IPS-NIHi7 (cell line): Measurements from ENCODE around the gene THSD7A.
A peak's percentile ranks its signal among the peaks of the same experiment; 100 is the strongest.

ENCODE experiments used
- DNase-seq: peaks from one replicate; pipeline ENCODE4 v3.0.0; 2012; ENCODE audit warnings: mixed read lengths; ENCODE audit errors: extremely low spot score

THSD7A gene

GRCh38 chr7:11831736-11832495 is at the start of gene THSD7A:
THSD7A (minus strand) TSS chr7:11832198; CDS start chr7:11831946, 252 bp downstream.
- DNase-seq = peak; percentile 75

DNA sequence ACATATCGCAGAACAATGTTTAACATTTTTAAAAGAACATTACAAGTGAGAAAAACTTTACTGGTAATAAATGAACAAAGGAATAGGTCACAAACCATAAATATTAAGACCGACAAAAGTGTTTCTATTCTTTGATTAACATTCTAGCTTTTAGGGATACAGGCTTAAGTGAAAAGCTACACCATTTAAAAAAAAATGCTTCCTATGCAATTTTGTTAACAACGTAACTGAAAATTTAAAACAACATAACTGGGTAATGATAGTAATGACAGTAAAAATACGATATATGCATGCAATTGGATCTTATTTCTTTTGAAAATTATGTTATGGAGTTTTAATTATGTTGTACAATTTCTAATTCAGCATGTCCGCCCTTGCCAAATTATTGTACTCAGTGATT is 49.7 kb upstream of the THSD7A start:
- DNase-seq = no peak

DNA sequence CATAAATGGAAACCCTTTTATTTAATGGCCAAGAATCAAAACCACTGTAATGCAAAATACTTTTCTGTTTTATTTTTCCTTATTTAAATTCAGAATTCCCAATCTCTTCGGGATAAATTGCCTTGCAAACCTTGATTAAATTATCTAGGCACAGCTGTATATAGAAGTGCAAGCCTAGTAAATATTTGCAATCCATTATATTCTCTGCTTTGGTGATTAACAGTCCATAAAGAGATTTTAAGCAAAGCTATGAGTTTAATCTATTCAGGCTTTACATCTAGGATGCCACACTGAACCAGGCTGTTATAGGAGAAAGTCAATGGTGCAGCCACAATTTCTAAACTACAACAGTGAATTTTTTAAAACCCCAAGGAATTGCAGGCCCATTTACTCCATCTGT is 43.6 kb upstream of the THSD7A start:
- DNase-seq = no peak

DNA sequence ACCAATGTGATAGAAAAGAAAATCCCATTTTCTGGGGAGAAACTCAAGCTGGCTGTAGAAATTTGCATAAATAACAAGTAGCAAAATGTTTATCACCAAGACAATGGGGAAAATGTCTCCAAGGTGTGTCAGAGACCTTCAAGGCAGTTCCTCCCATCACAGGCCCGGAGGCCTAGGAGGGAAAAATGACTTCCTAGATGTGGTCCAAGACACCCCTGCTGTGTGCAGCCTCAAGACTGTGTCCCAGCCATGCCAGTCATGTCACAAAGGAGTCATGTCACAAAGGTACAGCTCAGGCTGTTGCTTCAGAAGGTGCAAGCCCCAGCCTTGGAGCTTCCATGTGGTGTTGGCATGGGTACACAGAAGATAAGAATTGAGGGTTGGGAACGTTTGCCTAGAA is 33.7 kb upstream of the THSD7A start:
- DNase-seq = no peak

DNA sequence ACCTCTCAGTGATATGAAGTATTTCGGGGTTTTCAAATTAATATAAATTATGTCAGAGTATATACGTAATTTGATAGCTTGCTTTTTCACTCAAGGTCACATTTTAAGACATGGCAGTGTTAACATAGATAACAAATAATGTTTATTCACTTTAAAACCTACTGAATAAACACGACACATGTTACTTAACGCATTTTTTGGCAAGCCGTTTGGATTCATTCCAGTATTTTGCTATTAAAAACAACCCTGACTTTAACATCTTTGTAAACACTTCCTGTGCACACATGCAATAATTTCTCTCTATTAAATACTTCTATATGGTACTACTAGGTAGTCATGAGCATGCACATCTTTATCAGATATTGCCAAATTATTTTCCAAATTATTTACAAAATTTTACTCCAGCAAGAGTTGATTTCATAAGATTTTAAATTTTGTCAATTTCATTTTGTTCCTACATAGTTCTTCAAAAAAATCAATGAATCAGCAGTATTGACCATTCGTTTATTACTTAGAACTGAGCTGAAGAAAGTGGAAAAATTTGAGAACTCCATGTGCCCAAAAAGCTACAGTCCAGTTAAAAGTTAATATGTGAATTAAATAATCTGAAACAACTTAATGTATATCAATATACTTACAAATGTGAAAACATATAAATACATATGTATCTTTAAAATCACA is 26.8 kb upstream of the THSD7A start:
- DNase-seq = no peak

DNA sequence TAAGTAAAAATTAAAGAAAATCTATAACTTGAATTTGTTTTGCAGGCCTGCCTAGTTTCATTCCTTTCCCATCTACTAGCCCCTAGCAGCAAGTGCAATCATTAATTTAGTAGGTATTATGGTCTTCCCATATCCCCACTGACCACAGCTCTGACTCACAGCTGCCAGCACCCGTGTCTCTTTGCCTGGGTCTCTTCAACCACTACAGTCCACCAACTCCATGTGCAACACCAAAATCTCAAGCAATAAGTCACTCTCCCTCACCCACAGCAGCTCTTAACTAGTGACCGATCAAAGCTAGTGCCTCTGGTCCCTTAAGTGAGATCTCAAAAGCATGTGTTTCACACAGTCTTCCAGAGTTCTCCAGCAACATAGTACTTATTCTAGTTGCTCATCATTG is 26.0 kb upstream of the THSD7A start:
- no peak for DNase-seq

DNA sequence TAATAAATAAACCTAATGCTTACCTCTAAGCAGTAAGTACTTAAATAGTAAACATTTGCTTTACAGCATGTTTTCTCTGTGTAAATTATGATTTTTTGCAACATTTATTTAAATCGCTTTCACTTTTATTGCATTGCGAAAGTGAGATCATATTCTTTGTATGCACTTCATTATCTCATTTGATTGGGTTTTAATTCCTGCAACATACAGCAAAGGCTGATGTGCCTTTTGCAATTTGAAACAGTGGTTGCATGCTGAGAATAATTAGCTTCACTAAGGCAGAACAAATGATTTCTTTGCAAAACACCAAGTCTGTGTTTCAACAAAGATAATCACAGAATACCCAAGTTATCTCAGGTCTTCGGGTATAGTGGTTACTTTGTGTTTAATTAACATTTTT is 16.3 kb upstream of the THSD7A start:
- no peak for DNase-seq

DNA sequence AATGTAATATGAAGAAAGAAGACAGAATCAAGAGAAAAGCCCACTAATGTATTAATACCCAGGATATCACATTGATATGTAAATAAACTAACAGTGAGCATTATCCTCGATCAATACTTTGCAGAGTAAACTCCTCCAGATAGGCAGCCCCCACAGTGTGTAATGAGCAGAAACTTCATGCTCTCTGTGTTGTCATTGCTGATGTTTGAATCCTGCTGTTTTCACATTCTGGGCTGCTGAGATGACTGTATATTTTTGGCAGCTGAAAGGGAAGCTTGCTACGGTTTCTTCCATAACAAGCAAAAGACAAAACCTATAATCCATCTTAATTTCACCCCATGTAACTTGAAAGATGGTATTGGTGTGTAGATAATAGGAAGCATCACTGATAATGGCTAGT is 15.3 kb upstream of the THSD7A start:
- no peak for DNase-seq

DNA sequence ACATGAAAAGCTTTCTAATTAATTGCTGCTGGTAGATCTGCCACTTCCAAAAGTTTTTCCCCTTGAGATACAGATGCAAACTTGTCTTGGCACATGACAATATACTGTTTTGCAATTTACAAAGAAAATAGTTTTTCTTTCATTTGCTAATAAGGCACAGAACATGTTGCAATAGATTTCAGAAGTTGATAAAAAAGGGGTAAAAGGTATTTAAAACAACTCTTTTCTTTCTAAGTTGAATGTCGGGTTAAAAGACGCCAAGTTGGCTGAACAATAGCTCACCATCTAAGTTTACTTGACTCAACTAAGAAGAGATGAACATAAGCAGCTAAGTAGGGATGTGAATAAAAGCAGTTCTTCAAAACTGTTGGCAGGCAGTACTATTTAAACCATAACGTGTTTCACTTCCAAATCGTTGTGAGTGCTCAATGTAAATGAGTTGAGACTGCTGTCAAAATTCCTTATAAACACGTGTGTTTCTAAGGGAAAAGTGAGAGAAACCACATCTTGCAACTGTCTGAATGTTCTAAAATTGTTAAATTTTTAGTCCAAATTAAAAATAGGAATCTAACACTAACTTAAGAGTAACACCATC is 14.5 kb upstream of the THSD7A start:
- DNase-seq = no peak

DNA sequence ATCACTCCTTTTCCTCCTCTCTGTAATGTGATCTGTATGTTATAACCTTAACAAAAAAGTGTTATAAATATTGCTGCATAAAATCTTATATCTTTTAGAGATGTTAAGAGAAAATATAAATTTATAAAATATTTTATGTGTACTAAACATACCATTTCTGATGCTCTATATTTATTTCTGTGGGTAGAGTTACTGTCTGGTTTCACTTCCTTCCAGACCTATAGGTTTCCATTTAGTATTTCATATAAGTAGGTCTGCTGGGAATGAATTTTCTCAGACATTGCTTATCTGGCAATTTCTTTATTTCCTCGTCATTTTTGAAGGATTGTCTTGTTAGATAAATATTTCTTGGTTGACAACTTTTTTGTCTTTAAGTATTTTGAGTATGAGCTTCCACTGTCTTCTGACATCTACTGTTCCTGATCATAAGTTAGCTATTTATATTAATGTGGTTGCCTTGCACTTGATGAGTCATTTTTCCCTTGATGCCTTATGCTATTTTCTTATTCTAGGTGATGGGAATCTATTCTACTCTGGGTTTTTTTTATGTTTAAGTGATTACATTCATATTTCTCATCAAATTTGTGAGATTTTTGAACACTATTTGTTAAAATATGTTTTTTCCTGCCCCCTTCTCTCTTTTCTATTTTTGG is 11.2 kb upstream of the THSD7A start:
- no peak for DNase-seq

GRCh38 chr7:11841657-11842056 is 9.7 kb upstream of the THSD7A start:
- no peak for DNase-seq

DNA sequence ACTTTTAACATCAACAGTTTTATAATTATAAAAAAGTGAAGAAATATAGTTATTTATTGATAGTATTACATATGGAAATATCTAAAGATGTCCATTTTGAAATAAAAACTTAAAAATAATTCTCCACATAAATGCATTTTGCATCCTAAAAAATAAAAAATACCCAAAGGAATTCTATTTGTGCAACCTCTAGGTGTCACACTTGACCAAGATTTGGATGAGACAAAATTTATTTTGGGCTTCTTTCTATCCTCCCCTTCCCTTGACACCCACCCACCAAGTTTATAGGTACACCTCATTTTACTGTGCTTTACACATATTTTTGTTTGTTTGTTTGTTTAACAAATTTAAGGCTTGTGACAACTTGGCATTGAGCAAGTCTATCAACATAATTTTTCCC is 3.3 kb upstream of the THSD7A start:
- no peak for DNase-seq

DNA sequence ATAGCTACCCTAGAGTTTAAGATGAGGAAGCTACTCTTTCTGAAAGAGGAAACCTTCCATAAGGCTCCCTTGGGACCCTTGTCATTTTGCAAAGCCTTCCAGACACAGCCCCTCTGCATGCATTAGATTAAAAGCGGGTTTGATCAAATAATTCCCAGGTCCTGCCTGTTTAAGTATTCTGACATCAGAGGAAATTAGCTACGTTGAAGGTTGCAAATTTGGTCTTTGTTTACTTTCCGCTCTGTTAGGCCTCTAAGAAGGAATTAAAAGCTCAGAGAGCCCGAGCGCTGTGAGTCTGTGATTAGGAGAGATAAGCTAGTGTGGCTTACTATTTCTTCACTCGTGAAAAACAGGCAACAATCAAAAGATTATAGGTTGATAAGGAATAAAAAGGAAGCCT is 1.4 kb upstream of the THSD7A start:
- DNase-seq = no peak

DNA sequence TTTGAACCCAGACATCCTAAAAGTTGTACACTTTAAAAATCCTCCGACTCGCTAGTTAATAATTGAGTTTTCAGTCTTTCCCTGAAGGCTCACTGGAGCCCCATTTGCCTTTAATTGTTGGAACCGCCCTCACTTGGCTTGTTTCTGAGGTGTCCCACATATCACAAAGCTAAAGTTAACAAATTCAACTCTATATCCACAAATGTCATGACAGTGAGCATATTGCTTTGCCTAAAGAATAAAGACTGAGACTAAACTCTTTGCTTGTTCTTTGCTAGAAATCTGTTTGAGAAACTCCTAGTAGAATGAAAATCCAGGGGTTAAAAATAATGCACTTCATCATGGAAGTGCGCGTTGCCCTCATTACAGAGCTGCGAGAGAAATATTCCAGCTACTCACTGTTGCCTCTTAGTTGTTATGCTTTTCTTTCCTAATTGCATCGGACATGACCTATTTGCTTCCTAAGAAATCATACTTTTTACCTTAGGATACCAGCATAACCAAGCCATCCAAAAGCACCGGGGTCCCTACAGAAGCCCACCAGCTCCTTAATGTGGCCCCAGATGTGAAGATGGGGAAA is 752 bp downstream of the THSD7A start:
- DNase-seq = no peak

DNA sequence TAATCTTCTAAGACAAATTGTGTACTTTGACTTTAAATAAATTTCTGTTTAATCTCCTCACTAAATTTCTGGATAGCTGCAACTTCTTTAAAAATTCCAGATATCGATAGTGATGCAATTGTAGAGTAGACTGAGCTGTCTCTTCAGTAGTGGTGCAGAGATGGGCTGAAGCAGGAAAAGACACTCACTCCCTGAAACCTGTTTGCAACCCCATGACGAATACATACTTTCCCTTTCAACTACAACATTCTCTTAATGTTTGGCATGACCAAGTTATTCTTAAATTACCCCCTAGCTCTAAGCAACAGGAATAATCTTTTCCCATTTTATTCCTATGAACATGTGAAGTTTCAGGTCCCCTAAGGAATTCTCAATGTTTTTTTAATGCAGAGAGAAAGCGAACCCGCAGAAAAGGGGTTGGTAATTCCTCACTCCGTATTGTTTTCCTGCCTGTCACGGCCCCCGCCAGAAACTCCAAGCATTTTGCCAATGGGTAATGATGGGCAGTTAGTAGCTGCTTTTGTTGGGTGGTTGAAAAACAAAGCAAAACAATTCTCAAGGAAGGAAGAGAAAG is 1.3 kb downstream of the THSD7A start:
- no peak for DNase-seq

GRCh38 chr7:11829954-11830353 is 2.0 kb downstream of the THSD7A start:
- no peak for DNase-seq

DNA sequence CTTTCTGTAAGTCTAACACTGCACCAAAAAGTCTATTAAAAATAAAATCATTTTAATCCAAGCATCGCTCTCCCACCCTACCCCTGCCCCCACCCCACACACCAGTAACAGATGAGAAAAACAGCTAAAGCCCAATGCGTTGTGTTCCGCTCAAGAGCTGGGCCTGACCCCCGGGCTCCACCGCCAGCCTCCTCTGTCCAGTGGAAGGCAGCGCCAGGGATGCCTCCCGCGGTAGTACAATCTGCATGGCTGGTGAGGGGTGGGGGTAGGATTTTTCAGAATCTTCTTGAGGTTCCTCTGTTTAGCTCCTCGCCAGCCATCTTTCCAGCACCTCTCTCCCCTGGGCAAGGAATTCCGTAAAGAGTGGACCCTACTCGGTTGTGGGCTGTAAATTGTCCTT is 12.1 kb downstream of the THSD7A start:
- DNase-seq = no peak

DNA sequence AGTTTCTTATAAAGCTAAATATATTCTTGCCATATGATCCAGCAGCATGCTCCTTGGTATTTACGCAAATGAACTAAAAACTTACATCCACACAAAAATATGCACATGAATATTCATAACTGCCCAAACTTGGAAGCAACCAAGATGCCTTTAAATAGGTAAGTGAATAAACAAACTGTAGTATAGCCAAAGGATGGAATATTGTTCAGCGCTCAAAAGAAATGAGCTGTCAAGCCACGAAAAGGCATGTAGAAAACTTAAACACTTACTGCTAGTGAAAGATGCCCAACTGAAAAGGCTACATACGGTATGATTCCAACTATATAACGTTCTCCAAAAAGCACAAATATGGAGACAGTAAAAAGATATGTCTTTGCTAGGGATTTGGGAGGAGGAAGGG is 12.7 kb downstream of the THSD7A start:
- no peak for DNase-seq

DNA sequence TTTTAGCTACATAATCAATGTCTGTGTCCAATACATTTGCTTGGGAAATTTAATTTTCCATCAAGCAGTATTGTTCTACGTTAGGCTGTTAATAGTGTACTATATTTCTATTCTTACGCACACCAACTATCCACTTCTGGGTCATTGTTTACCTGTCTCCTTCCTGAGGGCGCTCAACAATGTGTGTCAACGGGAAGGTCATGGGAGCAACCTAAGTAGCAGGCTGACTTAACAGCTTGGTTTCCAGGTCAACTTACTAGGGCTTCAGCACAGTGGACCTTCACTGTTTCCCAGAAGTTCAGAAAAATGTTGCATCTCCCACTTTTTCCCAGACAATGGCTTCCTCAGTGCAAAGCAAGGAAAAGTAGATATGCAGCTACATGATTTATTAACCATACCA is 13.7 kb downstream of the THSD7A start:
- no peak for DNase-seq

DNA sequence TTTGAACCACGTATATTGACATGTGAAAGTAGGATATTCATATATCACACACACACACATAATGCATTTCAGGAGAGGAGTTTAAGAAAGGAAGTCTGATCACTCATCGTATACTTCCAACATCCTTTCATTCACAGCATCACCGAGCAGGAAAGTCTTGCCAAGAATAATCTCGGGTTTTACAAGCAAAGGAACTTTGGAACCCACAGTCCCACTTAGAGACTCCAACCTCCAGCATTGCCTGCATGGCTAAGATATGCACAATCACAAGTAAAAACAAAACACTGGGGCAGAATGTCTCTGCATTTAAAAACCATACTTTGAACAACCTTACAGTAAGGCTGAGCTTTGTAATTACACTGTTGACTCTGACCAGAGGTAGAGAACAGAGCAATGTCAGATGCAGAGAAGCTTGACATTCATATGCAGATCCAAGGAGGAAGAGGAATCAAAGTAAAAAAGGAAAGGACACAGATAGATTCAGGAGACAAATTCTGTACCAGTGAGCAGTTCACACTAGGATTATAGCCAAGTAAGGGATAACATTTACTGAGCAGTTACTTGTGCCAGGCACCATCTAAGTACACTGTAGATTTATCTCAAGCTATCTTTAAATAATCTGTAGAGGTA is 14.8 kb downstream of the THSD7A start:
- no peak for DNase-seq

- DNase-seq = no peak
Observed at GRCh38 chr7:11811709-11812108, 20.3 kb downstream of the THSD7A start.
